Measurements from ENCODE around the gene PPP1R9A. TPM values are rescaled to one million over a fixed set of nuclear protein-coding genes. Genes with fewer than 3 reads are reported as not detected.
A peak's percentile ranks its signal among the peaks of the same experiment; 100 is the strongest.

The PPP1R9A gene
- total RNA-seq, 1 donor from 2014 or later: 0.79 TPM

GRCh38 chr7:94971051-94971867, 63.9 kb downstream of the PPP1R9A start:
- H3K4me3 ChIP-seq (ENCODE audit: low read depth, low read length): no peak overlapping the region
- no peaks in the 10 kb centered on the region for H3K27me3 ChIP-seq (ENCODE audit: control insufficient read depth, insufficient read depth, low read length)
- no peaks in the 10 kb centered on the region for H3K36me3 ChIP-seq (ENCODE audit: control insufficient read depth, insufficient read depth, low read length)
- DNase-seq (ENCODE audit: low read depth) (no peak), FAIRE-seq (no peak)
- TF ChIP-seq, protein P1, sequence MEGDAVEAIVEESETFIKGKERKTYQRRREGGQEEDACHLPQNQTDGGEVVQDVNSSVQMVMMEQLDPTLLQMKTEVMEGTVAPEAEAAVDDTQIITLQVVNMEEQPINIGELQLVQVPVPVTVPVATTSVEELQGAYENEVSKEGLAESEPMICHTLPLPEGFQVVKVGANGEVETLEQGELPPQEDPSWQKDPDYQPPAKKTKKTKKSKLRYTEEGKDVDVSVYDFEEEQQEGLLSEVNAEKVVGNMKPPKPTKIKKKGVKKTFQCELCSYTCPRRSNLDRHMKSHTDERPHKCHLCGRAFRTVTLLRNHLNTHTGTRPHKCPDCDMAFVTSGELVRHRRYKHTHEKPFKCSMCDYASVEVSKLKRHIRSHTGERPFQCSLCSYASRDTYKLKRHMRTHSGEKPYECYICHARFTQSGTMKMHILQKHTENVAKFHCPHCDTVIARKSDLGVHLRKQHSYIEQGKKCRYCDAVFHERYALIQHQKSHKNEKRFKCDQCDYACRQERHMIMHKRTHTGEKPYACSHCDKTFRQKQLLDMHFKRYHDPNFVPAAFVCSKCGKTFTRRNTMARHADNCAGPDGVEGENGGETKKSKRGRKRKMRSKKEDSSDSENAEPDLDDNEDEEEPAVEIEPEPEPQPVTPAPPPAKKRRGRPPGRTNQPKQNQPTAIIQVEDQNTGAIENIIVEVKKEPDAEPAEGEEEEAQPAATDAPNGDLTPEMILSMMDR (IDR thresholded peaks at IDR 0.05; ENCODE audit: insufficient read depth, low read length, severe bottlenecking): no peak

DNA sequence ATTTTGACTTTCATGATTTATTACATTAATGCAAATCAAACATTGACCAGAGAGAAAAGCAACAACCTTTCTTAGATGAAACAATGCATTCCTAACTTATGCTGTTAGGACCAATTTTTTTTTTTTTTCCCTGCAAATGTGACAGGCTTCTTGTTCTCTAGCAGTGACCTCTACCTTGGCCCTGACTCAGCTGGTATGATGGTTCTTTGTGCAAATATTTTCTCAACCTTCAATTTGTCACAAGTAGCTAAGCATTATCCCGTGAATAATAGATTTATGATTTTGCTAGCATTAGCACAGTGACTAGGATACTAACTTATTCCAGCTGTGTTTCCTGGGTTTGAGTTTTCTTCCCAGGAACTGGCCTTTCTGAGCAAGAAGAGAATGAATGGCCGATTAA, 64.9 kb downstream of the PPP1R9A start:
- FAIRE-seq: no peak
- DNase-seq (ENCODE audit: low read depth): peak; percentile 18
- TF ChIP-seq, protein P1 (IDR thresholded peaks at IDR 0.05; ENCODE audit: insufficient read depth, low read length, severe bottlenecking): no peak

GRCh38 chr7:94973844-94974243, 66.5 kb downstream of the PPP1R9A start:
- FAIRE-seq (no peak), DNase-seq (ENCODE audit: low read depth) (no peak)
- no peaks in the 10 kb centered on the region for H3K27me3 ChIP-seq (ENCODE audit: control insufficient read depth, insufficient read depth, low read length)
- no peak overlapping the region for H3K4me3 ChIP-seq (ENCODE audit: low read depth, low read length)
- TF ChIP-seq, protein P1 (IDR thresholded peaks at IDR 0.05; ENCODE audit: insufficient read depth, low read length, severe bottlenecking): no peak
- H3K36me3 ChIP-seq (ENCODE audit: control insufficient read depth, insufficient read depth, low read length): no peaks in the 10 kb centered on the region

More for the DNA sequence above, 64.9 kb downstream of the PPP1R9A start:
- Histone ChIP-seq H3K36me3 (ENCODE audit: control insufficient read depth, insufficient read depth, low read length) (no peaks in the 10 kb centered on the region), H3K27me3 (ENCODE audit: control insufficient read depth, insufficient read depth, low read length) (no peaks in the 10 kb centered on the region), H3K4me3 (ENCODE audit: low read depth, low read length) (no peak overlapping the region)

DNA sequence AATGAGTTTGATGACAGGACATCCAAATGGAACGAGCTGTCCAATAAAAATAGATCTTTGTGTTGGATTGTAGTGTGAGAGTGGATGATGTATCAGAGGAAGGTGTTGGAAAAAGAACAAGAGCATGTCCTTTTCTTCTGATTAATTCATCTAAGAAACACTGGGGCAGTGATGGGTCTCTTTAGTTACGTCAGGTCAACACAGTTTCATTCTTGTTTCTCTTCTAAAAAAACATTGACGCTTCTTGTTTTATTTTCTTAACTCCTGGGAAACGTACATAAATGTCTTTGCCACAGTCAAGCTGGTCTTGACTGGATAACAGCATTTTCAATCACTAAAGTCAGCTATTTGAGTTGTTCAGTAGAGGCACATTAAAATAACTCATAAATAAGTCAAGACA, 67.0 kb downstream of the PPP1R9A start:
- no peaks in the 10 kb centered on the region for H3K36me3 ChIP-seq (ENCODE audit: control insufficient read depth, insufficient read depth, low read length)
- FAIRE-seq: no peak
- TF ChIP-seq, protein P1 (IDR thresholded peaks at IDR 0.05; ENCODE audit: insufficient read depth, low read length, severe bottlenecking): no peak
- H3K4me3 ChIP-seq (ENCODE audit: low read depth, low read length): no peak overlapping the region
- no peak for DNase-seq (ENCODE audit: low read depth)
- H3K27me3 ChIP-seq (ENCODE audit: control insufficient read depth, insufficient read depth, low read length): no peaks in the 10 kb centered on the region

DNA sequence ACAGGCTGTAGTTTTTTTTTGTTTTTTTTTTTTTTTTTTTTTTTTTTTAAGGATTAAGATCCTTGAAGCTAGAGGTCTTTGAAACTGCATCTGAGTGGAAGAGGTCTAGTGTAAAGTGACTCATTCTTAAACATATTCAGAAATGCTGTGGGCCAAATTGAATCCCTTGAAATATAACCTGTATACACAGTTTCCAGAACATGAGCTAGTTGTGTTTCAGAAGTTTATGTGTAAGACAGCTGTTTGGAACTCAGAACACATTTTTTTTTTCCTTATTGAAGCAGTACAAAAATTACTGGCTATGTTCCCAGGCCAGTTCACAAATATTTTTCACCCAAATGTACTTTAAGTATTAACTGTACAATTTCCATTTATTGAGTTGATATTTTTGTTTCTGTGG, 67.9 kb downstream of the PPP1R9A start:
- Histone ChIP-seq H3K4me3 (ENCODE audit: low read depth, low read length) (no peak overlapping the region), H3K27me3 (ENCODE audit: control insufficient read depth, insufficient read depth, low read length) (no peaks in the 10 kb centered on the region), H3K36me3 (ENCODE audit: control insufficient read depth, insufficient read depth, low read length) (no peaks in the 10 kb centered on the region)
- DNase-seq (ENCODE audit: low read depth) (peak; percentile 8), FAIRE-seq (no peak)
- TF ChIP-seq, protein P1 (IDR thresholded peaks at IDR 0.05; ENCODE audit: insufficient read depth, low read length, severe bottlenecking): no peak

Data from bronchial epithelial cell (primary cell).